Measurements from ENCODE around the gene NR5A2.

- no peak for TF ChIP-seq CTCF (IDR thresholded peaks at IDR 0.05; ENCODE audit: low read length)
- no peak for TF ChIP-seq EZH2 (IDR thresholded peaks at IDR 0.05; ENCODE audit: borderline replicate concordance, low read length)
These were observed 198.9 kb downstream of the NR5A2 start for GRCh38 chr1:200226268-200226968.

Data from OCI-LY1 (cell line).